Progenitor cell of endocrine pancreas (in vitro differentiated cells): ENCODE data around the gene EIF4B. TPM values are rescaled to one million over a fixed set of nuclear protein-coding genes. Genes with fewer than 3 reads are reported as not detected.

Experiments
- DNase-seq: peaks from one replicate; pipeline ENCODE4 v3.0.0; 2021; ENCODE audit warnings: low spot score; ENCODE audit not compliant: unreplicated experiment
- H3K27ac Mint-ChIP-seq: 2 replicates; pipeline ENCODE4 v1.8.0; 2021; ENCODE audit warnings: mild to moderate bottlenecking, moderate library complexity, mixed read lengths
- H3K27me3 Mint-ChIP-seq: 2 replicates; pipeline ENCODE4 v1.8.0; 2021; ENCODE audit warnings: mixed read lengths
- H3K36me3 Mint-ChIP-seq: 2 replicates; pipeline ENCODE4 v1.8.0; 2022; ENCODE audit warnings: mixed read lengths; ENCODE audit not compliant: insufficient read depth
- H3K4me1 Mint-ChIP-seq: 2 replicates; pipeline ENCODE4 v1.8.0; 2021; ENCODE audit warnings: low read depth, mixed read lengths
- H3K4me3 Mint-ChIP-seq: 2 replicates; pipeline ENCODE4 v1.8.0; 2021; ENCODE audit warnings: low read depth, mild to moderate bottlenecking, moderate library complexity, mixed read lengths
- H3K9me3 Mint-ChIP-seq: 2 replicates; pipeline ENCODE4 v1.8.0; 2021; ENCODE audit warnings: low read depth, mixed read lengths
- total RNA-seq: library from RNA; stranded (reverse); gene quantifications from 2 replicates; pipeline ENCODE4 v1.2.1, GENCODE V29; 2021
- TF ChIP-seq, protein P1 (sequence below): fragments of 200-600 bp; sonication (generic); IDR thresholded peaks from one replicate; pipeline ENCODE4 v1.5.0; 2021; ENCODE audit warnings: antibody characterized with exemption, mild to moderate bottlenecking; ENCODE audit not compliant: unreplicated experiment

Gene EIF4B
- total RNA-seq, 1 donor from 2014 or later = 447 TPM

- H3K4me1 Mint-ChIP-seq = peaks cover 1% of the 10 kb centered on the region
- DNase-seq = no peak
- TF ChIP-seq, protein P1, sequence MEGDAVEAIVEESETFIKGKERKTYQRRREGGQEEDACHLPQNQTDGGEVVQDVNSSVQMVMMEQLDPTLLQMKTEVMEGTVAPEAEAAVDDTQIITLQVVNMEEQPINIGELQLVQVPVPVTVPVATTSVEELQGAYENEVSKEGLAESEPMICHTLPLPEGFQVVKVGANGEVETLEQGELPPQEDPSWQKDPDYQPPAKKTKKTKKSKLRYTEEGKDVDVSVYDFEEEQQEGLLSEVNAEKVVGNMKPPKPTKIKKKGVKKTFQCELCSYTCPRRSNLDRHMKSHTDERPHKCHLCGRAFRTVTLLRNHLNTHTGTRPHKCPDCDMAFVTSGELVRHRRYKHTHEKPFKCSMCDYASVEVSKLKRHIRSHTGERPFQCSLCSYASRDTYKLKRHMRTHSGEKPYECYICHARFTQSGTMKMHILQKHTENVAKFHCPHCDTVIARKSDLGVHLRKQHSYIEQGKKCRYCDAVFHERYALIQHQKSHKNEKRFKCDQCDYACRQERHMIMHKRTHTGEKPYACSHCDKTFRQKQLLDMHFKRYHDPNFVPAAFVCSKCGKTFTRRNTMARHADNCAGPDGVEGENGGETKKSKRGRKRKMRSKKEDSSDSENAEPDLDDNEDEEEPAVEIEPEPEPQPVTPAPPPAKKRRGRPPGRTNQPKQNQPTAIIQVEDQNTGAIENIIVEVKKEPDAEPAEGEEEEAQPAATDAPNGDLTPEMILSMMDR = no peak
- H3K27me3 Mint-ChIP-seq = peaks cover 6% of the 10 kb centered on the region
- peaks cover 4% of the 10 kb centered on the region for H3K36me3 Mint-ChIP-seq
- no peaks in the 10 kb centered on the region for H3K9me3 Mint-ChIP-seq
- H3K27ac Mint-ChIP-seq = no peak overlapping the region
- no peak overlapping the region for H3K4me3 Mint-ChIP-seq
These were observed 53.3 kb downstream of the EIF4B start for GRCh38 chr12:53059434-53060063.

- TF ChIP-seq, protein P1 = no peak
- Mint-ChIP-seq H3K27me3 (peaks cover 6% of the 10 kb centered on the region), H3K9me3 (no peaks in the 10 kb centered on the region), H3K4me3 (no peak overlapping the region), H3K36me3 (peaks cover 6% of the 10 kb centered on the region), H3K27ac (no peak overlapping the region), H3K4me1 (peaks cover 1% of the 10 kb centered on the region)
- no peak for DNase-seq
These were observed 53.9 kb downstream of the EIF4B start for GRCh38 chr12:53060064-53060720.

DNA sequence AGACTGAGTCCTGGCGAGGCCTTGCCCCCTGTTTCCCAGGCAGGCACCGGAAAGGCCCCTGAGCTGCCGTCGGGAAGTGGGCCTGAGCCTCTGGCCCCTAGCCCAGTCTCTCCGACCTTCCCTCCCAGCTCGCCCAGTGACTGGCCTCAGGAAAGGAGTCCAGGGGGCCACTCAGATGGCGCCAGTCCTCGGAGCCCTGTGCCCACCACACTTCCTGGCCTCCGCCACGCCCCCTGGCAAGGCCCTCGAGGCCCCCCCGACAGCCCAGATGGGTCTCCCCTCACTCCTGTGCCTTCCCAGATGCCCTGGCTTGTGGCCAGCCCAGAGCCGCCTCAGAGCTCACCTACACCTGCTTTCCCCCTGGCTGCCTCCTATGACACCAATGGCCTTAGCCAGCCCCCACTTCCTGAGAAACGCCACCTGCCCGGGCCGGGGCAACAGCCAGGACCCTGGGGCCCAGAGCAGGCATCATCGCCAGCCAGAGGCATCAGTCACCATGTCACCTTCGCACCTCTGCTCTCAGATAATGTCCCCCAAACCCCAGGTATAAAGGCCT, 54.5 kb downstream of the EIF4B start:
- no peak overlapping the region for H3K27ac Mint-ChIP-seq
- TF ChIP-seq, protein P1 = no peak
- H3K36me3 Mint-ChIP-seq = peaks cover 7% of the 10 kb centered on the region
- no peaks in the 10 kb centered on the region for H3K9me3 Mint-ChIP-seq
- no peak overlapping the region for H3K4me3 Mint-ChIP-seq
- H3K4me1 Mint-ChIP-seq = peaks cover 1% of the 10 kb centered on the region
- peaks cover 6% of the 10 kb centered on the region for H3K27me3 Mint-ChIP-seq
- no peak for DNase-seq

DNA sequence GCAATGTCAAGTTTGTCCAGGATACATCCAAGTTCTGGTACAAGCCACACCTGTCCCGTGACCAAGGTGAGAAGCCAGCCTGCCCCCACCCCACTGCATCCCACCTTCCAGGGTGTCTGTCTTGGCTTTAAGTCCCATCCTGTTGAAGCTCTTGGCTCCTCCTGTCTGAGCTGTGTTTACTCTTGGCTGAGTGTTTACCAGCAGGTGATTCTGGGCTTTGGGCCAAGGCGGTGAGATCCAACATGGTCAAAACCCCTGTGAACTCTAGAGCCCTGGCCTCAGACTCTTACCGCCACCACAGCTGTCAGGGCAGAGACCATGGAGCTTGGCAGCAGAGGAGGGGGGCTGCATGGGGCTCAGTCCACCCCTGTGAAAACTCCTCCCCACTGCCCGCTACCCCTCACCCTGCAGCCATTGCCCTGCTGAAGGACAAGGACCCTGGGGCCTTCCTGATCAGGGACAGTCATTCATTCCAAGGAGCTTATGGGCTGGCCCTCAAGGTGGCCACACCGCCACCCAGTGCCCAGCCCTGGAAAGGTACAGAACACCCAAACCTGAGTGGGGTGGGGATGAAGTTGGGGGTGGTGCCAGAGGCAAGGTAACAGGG, 55.3 kb downstream of the EIF4B start:
- TF ChIP-seq, protein P1 = peak; percentile 34
- Mint-ChIP-seq H3K36me3 (peaks cover 10% of the 10 kb centered on the region), H3K4me3 (no peak overlapping the region), H3K4me1 (peaks cover 5% of the 10 kb centered on the region), H3K9me3 (no peaks in the 10 kb centered on the region), H3K27me3 (peaks cover 6% of the 10 kb centered on the region), H3K27ac (peak overlapping the region; percentile 82)
- no peak for DNase-seq

- no peak for DNase-seq
- Mint-ChIP-seq H3K4me1 (peaks cover 5% of the 10 kb centered on the region), H3K9me3 (no peaks in the 10 kb centered on the region), H3K36me3 (peaks cover 10% of the 10 kb centered on the region), H3K4me3 (no peak overlapping the region), H3K27me3 (peaks cover 6% of the 10 kb centered on the region), H3K27ac (no peak overlapping the region)
- TF ChIP-seq, protein P1 = no peak
These were observed 56.0 kb downstream of the EIF4B start for GRCh38 chr12:53062011-53062961.
